HepG2 (cell line): ENCODE results near the gene ATAD3C. TPM values are rescaled to one million over a fixed set of nuclear protein-coding genes. Genes with fewer than 3 reads are reported as not detected.

Source experiments
- ATF7 ChIP-seq, 2 experiments: fragments of 450-650 bp in 1 of 2; sonication (generic) in 1 of 2; formaldehyde crosslinking in 1 of 2; IDR thresholded peaks; 2 replicates each; pipeline versions ENCODE4 v1.4.0 to v1.6.1; 2016 to 2020; ENCODE audit warnings: antibody characterized with exemption in 1 of 2, mild to moderate bottlenecking in 1 of 2, missing genetic modification reagents in 1 of 2
- BCLAF1 ChIP-seq: fragments of 450-650 bp; IDR thresholded peaks from 2 replicates; pipeline ENCODE4 v1.6.1; 2017; ENCODE audit warnings: mild to moderate bottlenecking
- CBX5 ChIP-seq: sonication (generic); formaldehyde crosslinking; IDR thresholded peaks from 2 replicates; pipeline ENCODE4 v1.4.0; 2020; ENCODE audit warnings: missing genetic modification reagents, borderline replicate concordance
- DRAP1 ChIP-seq: IDR thresholded peaks from 2 replicates; pipeline ENCODE4 v1.6.1; 2016; ENCODE audit warnings: missing genetic modification reagents, missing compliant biosample characterization
- HNRNPL ChIP-seq: fragments of 200-400 bp; formaldehyde crosslinking; IDR thresholded peaks from 2 replicates; pipeline ENCODE4 v1.6.1; 2017; ENCODE audit warnings: mild to moderate bottlenecking, low read depth, low read length
- MEIS2 ChIP-seq: sonication (generic); formaldehyde crosslinking; IDR thresholded peaks from 2 replicates; pipeline ENCODE4 v1.9.0; 2021; ENCODE audit warnings: mild to moderate bottlenecking, missing genetic modification reagents
- POGZ ChIP-seq: sonication (generic); formaldehyde crosslinking; IDR thresholded peaks from 2 replicates; pipeline ENCODE4 v1.4.0; 2020; ENCODE audit warnings: mild to moderate bottlenecking, missing genetic modification reagents
- RAD21 ChIP-seq: fragments of 450-650 bp; formaldehyde crosslinking; IDR thresholded peaks from 2 replicates; pipeline ENCODE4 v1.5.0; 2020; ENCODE audit warnings: mild to moderate bottlenecking
- RARA ChIP-seq: IDR thresholded peaks from 2 replicates; pipeline ENCODE4 v1.6.1; 2016; ENCODE audit warnings: missing genetic modification reagents, missing compliant biosample characterization
- SOX5 ChIP-seq: IDR thresholded peaks from 2 replicates; pipeline ENCODE4 v1.6.1; 2016; ENCODE audit warnings: borderline replicate concordance
- TBX2 ChIP-seq: sonication (generic); formaldehyde crosslinking; IDR thresholded peaks from 2 replicates; pipeline ENCODE4 v1.5.0; 2020; ENCODE audit warnings: missing genetic modification reagents, mild to moderate bottlenecking, borderline replicate concordance
- THAP9 ChIP-seq: sonication (generic); formaldehyde crosslinking; IDR thresholded peaks from 2 replicates; pipeline ENCODE4; 2020; ENCODE audit warnings: missing genetic modification reagents, mild to moderate bottlenecking, borderline replicate concordance
- THRA ChIP-seq: sonication (generic); formaldehyde crosslinking; IDR thresholded peaks from 2 replicates; pipeline ENCODE4 v1.4.0; 2020; ENCODE audit warnings: missing genetic modification reagents, borderline replicate concordance
- YEATS4 ChIP-seq: sonication (generic); formaldehyde crosslinking; IDR thresholded peaks from 2 replicates; pipeline ENCODE4 v1.4.0; 2020; ENCODE audit warnings: missing genetic modification reagents, borderline replicate concordance
- ZFP1 ChIP-seq: IDR thresholded peaks from 2 replicates; pipeline ENCODE4 v1.6.1; 2016
- ZFX ChIP-seq: sonication (generic); formaldehyde crosslinking; IDR thresholded peaks from 2 replicates; pipeline ENCODE4 v1.4.0; 2020; ENCODE audit warnings: mild to moderate bottlenecking, low read depth, missing genetic modification reagents, moderate library complexity
- ZFY ChIP-seq: sonication (generic); formaldehyde crosslinking; IDR thresholded peaks from 2 replicates; pipeline ENCODE4 v1.4.0; 2020; ENCODE audit warnings: missing genetic modification reagents
- ZKSCAN8 ChIP-seq: IDR thresholded peaks from 2 replicates; pipeline ENCODE4 v1.6.1; 2016; ENCODE audit warnings: borderline replicate concordance, missing genetic modification reagents, missing compliant biosample characterization
- ZNF12 ChIP-seq: sonication (generic); formaldehyde crosslinking; IDR thresholded peaks from 2 replicates; pipeline ENCODE4 v1.5.0; 2020; ENCODE audit warnings: missing genetic modification reagents
- ZNF503 ChIP-seq: sonication (generic); formaldehyde crosslinking; IDR thresholded peaks from 2 replicates; pipeline ENCODE4 v1.4.0; 2020; ENCODE audit warnings: missing genetic modification reagents
- ZNF746 ChIP-seq: sonication (generic); formaldehyde crosslinking; IDR thresholded peaks from 2 replicates; pipeline ENCODE4 v1.8.0; 2022; ENCODE audit warnings: mild to moderate bottlenecking, missing genetic modification reagents
- polyA plus RNA-seq, 8 experiments: library from polyadenylated mRNA; depleted of rRNA in 3 of 8; stranded (reverse) in 7 of 8; unstranded in 1 of 8; fragments of >200 nt; fragmentation: Illumina TruSeq in 4 of 8; extraction: Trizol in 4 of 8; gene quantifications; 2 replicates each; pipeline versions ENCODE4 v1.2.1 to v1.2.3, GENCODE V29; 2011 to 2016; ENCODE audit warnings: low read depth in 4 of 8, missing spikeins in 1 of 8, mixed read lengths in 1 of 8; ENCODE audit not compliant: insufficient read depth in 1 of 8
- total RNA-seq, 5 experiments: library from RNA; depleted of rRNA; stranded (reverse); fragments of >200 nt; fragmentation: Illumina TruSeq; extraction: Trizol; gene quantifications; 2 replicates each; pipeline ENCODE4 v1.2.3, GENCODE V29; 2016; ENCODE audit warnings: low read depth in 1 of 5

Gene ATAD3C
- total and polyA plus RNA-seq, 2 of the 13 experiments (the other 11 are each of a cell fraction or from before 2014, with no cell fraction given), result 2.4 to 3.2 TPM

GRCh38 chr1:1437904-1438376, 11.5 kb upstream of the ATAD3C start (continued):
- TF ChIP-seq MEIS2 (CRISPR knock-in tag) (0 out of 2 replicates have a peak, but pooled peaks have one; percentile 21), RAD21 (CRISPR knock-in tag) (peak; percentile 75), DRAP1 (CRISPR knock-in tag) (peak; percentile 96), ZFY (peak; percentile 58; the same call in 1 of the 2 replicates), ZFX (CRISPR knock-in tag) (0 out of 2 replicates have a peak, but pooled peaks have one; percentile 42), HNRNPL (peak; percentile 83), CBX5 (CRISPR knock-in tag) (no peak), ZNF12 (CRISPR knock-in tag) (no peak), POGZ (CRISPR knock-in tag) (0 out of 2 replicates have a peak, but pooled peaks have one; percentile 34), SOX5 (CRISPR knock-in tag) (peak; percentile 35; the same call in 1 of the 2 replicates), THRA (CRISPR knock-in tag) (peak; percentile 74; the same call in 1 of the 2 replicates), BCLAF1 (no peak), ZNF503 (CRISPR knock-in tag) (0 out of 2 replicates have a peak, but pooled peaks have one; percentile 25), ZFP1 (CRISPR knock-in tag) (no peak), ZNF746 (peak; percentile 97), THAP9 (CRISPR knock-in tag) (peak; percentile 56; the same call in 1 of the 2 replicates), ZKSCAN8 (CRISPR knock-in tag) (no peak), ATF7 (IDR thresholded peaks at IDR 0.05) (no peak), ATF7 (CRISPR knock-in tag; IDR thresholded peaks at IDR 0.05) (no peak), TBX2 (CRISPR knock-in tag) (peak; percentile 69; the same call in 1 of the 2 replicates), RARA (CRISPR knock-in tag) (peak; percentile 80), YEATS4 (CRISPR knock-in tag) (peak; percentile 56; the same call in 1 of the 2 replicates)
